GM21723 (cell line): ENCODE measurements around the gene PCDHGA4.
"Not testable (repeated sequence)": the region's sequence is repeated elsewhere in the genome, so short reads cannot be mapped to it uniquely, and the experiment has no call there.

Source experiments
- ATAC-seq: cut with Tn5 transposase; IDR thresholded peaks from one replicate; pipeline ENCODE4 v1.9.1; 2021; ENCODE audit warnings: mild to moderate bottlenecking, moderate library complexity; ENCODE audit not compliant: unreplicated experiment

The PCDHGA4 gene

GRCh38 chr5:141354900-141355469 lies at the start of gene PCDHGA4:
TSS of gene PCDHGA4 (plus strand) at chr5:141355021. CDS start at chr5:141355108, 87 bp downstream.
- ATAC-seq = no peak

- ATAC-seq = no peak
These were observed 48.2 kb upstream of the PCDHGA4 start for GRCh38 chr5:141306630-141307029.

DNA sequence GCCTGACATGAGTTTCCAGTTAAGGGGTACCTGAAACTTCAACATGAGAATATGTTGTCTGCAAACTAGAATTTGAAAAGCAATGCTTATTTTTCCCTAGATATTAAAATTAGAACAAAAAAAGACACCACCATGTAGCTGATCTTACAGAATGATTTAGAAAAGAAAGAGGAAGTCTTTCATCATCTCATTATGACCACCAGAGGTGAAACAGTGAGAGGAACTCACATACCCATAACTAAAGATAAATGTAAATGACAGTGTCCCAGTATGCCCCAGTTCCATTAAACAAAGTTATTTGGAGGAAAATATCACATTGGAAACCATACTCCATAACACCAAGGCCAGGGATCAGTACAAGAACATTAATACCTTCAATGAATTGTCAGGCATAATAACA lies 41.1 kb upstream of the PCDHGA4 start:
- ATAC-seq = no peak

- ATAC-seq = not testable (repeated sequence)
These were observed 37.9 kb upstream of the PCDHGA4 start for GRCh38 chr5:141316963-141317362.

GRCh38 chr5:141319202-141319601 lies 35.6 kb upstream of the PCDHGA4 start:
- ATAC-seq = no peak

DNA sequence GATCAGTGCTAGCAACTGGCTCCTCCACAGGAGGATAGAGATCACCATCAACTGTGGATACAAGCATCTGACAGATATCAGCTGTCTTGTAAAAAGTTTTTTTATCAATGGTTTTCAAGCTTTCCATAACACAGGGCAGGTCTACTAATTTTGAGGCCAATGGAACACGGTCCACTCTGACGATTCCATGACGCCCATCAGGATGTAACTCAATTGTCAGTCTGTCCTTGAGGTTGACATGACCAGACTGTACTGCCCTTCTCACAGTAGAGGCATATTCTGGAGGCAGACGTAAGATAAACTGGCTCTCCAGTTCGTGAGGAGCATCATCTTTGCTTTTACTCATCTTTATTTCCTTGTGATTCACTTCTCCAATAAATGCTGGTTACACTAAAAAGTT lies 35.1 kb upstream of the PCDHGA4 start:
- ATAC-seq = no peak

GRCh38 chr5:141320225-141321169 lies 34.3 kb upstream of the PCDHGA4 start, which contains the start of gene TAF7:
TSS of gene TAF7 (minus strand) at chr5:141320784. CDS start at chr5:141320044, 740 bp downstream.
- ATAC-seq = peak; percentile 96

DNA sequence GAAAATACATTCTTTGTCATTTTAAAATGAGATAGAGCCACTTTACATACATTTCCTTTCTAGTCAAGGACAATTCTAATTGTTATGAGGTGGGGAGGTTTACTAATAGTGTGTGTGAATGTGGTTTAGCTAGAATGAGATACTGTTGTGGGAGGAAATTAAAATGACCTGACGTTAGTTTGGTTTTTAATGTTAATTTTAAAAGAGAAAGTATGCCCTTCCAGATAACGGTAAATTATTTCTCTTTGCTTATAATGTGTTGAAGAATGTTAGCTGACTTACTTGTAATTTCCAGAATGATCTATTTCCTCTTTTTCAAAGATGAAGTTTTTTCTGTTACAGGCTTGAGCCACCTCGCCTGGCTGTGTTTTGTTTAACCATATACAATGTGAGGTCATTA lies 32.6 kb upstream of the PCDHGA4 start:
- no peak for ATAC-seq

DNA sequence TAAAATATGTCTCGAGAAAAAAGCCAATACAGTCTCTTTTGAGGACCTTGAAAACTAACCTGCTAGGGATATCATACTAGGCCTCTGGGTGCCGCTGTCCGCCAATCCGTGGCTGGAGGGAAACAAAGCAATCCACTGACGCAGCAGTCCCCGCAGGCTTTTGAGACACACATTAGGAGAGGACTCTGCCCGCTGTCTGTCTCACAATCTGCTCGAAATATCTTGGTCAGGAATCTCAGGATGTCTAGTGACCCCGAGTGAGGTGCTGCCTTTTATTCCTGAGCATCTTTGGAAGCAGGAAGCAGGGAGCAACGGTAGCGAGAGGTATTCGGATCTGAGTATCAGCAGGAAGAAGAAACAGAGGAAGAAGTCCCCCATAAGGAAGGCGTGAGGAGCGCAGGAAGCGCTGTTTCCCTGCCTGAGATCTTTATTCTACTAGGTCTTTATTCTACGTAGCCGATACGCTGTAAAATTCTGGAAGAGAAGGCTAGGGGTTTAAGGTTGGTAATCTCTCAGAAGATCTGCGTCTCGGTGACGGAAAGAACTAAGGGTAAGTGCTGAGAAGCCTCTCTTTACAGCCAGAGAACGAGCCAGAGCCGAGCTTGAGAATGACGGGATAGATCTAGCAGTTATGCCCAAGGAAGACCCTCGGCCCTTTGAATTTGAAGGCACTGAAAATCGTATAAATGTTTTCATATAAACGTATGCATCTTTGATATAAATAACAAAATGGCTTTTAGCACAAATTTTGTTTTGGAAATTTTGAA lies 28.6 kb upstream of the PCDHGA4 start:
- ATAC-seq = peak; percentile 64

DNA sequence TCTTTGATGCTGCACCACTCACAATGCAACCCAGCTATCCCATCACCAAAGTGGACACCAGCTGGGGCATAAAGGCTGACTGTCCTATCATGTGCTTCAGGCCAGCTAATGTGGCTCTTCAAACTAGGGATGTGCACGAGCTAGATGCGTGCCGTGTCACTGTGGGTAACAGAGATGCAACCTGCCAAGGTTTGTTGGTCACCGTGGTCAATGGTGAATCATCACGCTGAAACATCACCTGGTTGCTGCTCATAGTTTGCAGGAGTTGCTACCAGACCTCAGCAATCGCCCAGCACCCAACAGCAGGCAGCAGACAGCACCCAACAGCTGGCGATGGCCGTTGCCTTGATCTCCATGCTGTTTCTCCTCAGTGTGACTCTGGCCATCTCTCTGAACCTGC lies 26.6 kb upstream of the PCDHGA4 start:
- no peak for ATAC-seq

DNA sequence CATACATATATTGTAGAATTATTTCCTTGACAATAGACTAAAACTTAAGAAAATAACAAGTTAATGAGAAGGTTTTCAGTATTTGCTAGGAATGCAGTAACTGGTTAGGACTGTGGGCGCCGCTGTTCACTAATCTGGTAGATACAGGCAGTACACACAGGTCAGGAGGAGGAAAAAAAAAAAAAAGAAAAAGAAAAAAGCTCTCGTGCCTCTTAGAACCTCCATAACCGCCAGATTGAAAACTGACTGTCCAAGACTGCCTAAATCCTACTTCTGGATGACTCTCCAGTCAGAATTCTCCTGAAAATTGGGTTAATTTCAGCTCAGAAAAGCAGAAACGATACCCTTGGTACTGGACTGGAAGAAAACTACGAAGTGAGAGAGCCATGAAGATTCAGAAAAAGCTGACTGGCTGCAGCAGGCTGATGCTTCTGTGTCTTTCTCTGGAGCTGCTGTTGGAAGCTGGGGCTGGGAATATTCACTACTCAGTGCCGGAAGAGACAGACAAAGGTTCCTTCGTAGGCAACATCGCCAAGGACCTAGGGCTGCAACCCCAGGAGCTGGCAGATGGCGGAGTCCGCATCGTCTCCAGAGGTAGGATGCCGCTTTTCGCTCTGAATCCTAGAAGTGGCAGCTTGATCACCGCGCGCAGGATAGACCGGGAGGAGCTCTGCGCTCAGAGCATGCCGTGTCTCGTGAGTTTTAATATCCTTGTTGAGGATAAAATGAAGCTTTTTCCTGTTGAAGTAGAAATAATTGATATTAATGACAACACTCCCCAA lies 24.3 kb upstream of the PCDHGA4 start, which contains the start of gene PCDHGA1:
PCDHGA1 (plus strand) TSS at position 216 of the 782 bp plus-strand sequence.
- no peak for ATAC-seq

GRCh38 chr5:141332571-141332970 lies 22.2 kb upstream of the PCDHGA4 start:
- ATAC-seq = not testable (repeated sequence)

DNA sequence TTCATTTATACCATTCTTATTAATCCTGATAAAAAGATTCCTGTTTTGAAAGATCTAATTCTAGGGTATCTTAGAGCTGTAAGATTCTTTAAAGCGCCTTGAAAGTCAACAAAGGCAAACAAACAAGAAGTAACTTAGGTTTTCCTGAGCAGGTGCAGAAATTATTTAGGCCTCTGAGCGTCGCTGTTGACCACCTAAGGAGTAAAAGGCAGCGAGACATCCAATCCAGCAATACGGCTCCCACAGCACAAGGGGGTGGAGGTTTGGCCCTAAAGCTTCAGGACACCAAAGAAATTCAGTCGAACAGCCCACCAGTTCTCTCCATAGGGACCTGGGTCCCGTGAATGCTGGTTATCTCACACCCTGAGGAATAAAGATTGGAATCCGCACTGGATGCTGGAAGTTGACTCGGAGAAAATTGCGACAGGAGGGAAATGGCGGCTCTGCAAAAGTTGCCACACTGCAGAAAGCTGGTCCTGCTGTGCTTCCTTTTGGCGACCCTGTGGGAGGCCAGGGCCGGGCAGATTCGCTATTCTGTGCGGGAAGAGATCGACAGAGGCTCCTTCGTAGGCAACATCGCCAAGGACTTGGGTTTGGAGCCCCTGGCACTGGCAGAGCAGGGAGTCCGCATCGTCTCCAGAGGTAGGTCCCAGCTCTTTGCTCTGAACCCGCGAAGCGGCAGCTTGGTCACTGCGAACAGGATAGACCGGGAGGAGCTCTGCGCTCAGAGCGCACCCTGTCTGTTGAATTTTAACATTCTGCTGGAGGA lies 16.1 kb upstream of the PCDHGA4 start, which contains the start of gene PCDHGA2:
PCDHGA2 (plus strand) TSS at position 223 of the 769 bp plus-strand sequence.
- no peak for ATAC-seq

- ATAC-seq = not testable (repeated sequence)
These were observed 14.0 kb upstream of the PCDHGA4 start for GRCh38 chr5:141340781-141341354.

- ATAC-seq = no peak
These were observed 12.0 kb upstream of the PCDHGA4 start for GRCh38 chr5:141342773-141343172.

DNA sequence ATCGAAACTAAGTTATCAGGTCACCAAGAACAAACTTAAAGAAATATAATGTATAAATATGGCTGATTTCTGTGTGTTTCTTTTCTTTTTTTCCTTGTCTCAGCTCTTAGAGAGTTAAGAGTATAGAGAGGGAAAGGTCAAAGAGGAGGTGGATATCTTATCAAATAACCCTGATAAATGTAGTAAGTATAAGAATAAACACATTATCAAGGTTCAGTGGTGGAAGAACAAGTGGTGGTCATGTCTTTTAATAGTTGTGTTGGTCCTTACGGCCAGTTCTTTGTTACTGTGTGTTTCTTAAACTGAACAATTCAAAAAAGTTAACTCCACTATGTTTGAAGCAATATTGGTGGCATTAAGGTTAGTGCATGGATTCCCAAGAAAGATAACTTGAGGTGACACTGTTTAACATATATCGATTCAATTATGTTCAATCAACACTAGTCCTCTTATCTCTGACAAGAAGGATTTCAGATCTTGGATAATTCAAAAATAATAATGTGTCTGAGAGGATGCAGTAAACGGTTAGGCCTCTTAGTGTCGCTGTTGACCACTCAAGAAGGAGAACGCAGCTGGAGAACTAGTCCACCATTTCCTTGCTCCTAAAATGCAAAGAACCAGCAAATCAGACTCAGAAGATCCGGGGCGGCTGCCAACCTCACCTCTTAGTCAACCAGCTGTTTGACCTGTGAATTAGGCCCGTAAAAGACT lies 11.4 kb upstream of the PCDHGA4 start, which contains the start of gene PCDHGA3:
PCDHGA3 (plus strand) TSS at position 588 of the 711 bp plus-strand sequence. CDS start 205 bp downstream, outside the sequence.
- no peak for ATAC-seq

DNA sequence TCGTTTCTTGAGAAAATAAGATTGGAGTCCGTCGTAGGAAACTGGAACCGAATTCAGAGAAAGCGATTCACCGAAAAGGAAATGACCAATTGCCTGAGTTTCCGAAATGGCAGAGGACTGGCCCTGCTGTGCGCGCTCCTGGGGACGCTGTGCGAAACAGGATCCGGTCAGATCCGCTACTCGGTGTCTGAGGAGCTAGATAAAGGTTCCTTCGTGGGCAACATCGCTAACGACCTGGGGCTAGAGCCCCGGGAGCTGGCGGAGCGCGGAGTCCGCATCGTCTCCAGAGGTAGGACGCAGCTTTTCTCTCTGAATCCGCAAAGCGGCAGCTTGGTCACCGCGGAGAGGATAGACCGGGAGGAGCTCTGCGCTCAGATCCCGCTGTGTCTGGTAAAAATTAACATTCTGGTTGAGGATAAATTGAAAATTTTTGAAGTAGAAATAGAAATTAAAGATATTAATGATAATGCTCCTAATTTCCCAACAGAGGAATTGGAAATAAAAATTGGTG lies 10.8 kb upstream of the PCDHGA4 start:
- no peak for ATAC-seq

DNA sequence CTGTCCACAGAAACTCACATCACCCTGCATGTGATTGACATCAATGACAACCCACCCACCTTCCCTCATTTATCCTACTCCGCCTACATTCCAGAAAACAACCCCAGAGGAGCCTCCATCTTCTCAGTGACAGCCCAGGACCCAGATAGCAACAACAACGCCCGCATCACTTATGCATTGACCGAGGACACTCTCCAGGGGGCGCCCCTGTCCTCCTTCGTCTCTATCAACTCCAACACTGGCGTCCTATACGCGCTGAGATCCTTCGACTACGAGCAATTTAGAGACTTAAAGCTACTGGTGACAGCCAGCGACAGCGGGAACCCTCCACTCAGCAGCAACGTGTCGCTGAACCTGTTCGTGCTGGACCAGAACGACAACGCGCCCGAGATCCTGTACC lies 9.5 kb upstream of the PCDHGA4 start:
- ATAC-seq = no peak
